ENCODE data around the gene MYH14.

DNA sequence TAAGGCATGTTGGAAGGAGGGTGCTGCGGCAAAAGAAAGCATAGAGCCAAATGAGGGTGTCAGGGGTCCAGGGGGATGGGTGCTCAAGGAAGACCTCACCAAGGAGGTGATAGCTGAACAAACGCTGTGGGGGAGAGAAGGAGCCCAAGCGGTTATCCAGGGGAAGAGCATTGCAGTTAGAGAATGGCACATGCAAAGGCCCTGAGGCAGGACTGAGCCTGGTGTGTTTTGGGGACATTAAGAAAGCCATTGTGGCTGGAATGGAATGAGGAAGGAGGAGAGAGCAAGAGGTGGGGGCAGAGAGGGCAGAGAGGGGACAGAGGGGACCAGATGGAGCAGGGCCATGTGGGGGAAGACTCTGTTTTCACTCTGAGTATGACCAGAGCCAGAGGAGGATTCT, 6.1 kb upstream of the MYH14 start:
- TF ChIP-seq, protein P1, sequence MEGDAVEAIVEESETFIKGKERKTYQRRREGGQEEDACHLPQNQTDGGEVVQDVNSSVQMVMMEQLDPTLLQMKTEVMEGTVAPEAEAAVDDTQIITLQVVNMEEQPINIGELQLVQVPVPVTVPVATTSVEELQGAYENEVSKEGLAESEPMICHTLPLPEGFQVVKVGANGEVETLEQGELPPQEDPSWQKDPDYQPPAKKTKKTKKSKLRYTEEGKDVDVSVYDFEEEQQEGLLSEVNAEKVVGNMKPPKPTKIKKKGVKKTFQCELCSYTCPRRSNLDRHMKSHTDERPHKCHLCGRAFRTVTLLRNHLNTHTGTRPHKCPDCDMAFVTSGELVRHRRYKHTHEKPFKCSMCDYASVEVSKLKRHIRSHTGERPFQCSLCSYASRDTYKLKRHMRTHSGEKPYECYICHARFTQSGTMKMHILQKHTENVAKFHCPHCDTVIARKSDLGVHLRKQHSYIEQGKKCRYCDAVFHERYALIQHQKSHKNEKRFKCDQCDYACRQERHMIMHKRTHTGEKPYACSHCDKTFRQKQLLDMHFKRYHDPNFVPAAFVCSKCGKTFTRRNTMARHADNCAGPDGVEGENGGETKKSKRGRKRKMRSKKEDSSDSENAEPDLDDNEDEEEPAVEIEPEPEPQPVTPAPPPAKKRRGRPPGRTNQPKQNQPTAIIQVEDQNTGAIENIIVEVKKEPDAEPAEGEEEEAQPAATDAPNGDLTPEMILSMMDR (IDR thresholded peaks at IDR 0.05), result no peak
- no peak for TF ChIP-seq EP300 (IDR thresholded peaks at IDR 0.05)
